ENCODE results near the gene KNL1.

The KNL1 gene

DNA sequence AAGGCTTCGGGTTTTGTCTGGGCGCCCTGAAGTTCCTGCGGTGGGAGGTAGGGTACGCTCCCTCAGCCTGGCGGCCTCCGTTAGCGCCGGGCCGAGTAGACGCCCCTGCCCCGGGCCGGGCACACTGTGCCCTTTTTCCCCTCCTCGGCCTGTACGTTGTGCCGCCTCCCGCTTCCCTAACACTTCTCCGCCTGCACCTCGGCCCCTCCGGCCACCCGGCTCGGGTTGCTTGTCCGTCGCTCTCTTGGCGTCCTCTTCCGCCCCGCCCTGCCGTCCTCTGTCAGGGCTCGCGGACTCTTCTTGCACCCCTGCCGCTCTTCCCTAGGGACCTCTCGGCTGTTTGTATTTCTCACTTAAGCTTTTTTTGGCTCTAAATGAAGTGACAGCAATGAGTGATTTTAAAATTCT lies 384 bp downstream of the KNL1 start:
- H3K9me2 ChIP-seq (ENCODE audit: low read depth, low read length), result no peaks in the 10 kb centered on the region
- H2AFZ ChIP-seq (ENCODE audit: low read length), result no peak overlapping the region
- peak overlapping the region; percentile 99 for H3K4me2 ChIP-seq (ENCODE audit: low read length)
- peaks cover 5% of the 10 kb centered on the region; the same call in 1 of the 2 replicates for H3K36me3 ChIP-seq (ENCODE audit: insufficient read depth, low read length)
- H3K4me1 ChIP-seq (ENCODE audit: insufficient read depth, low read length, severe bottlenecking), result peaks cover 47% of the 10 kb centered on the region
- no peaks in the 10 kb centered on the region for H3K27me3 ChIP-seq (ENCODE audit: insufficient read depth, low read length)
- H3K9me3 ChIP-seq (ENCODE audit: low read length), result no peaks in the 10 kb centered on the region
- H3K27ac ChIP-seq (ENCODE audit: low read depth, low read length, poor library complexity, severe bottlenecking), result peak overlapping the region; percentile 92
- peak overlapping the region; percentile 80 for H3K9ac ChIP-seq (ENCODE audit: low read length)
- H3K79me2 ChIP-seq (ENCODE audit: insufficient read depth, low read length), result peaks cover 49% of the 10 kb centered on the region
- H3F3A ChIP-seq (ENCODE audit: insufficient read depth, low read length), result peaks cover 10% of the 10 kb centered on the region
- no peak for TF ChIP-seq CTCF (IDR thresholded peaks at IDR 0.05; ENCODE audit: low read length)
- no peak for TF ChIP-seq EZH2 (IDR thresholded peaks at IDR 0.05; ENCODE audit: borderline replicate concordance, low read length)
- no peaks in the 10 kb centered on the region for H4K20me1 ChIP-seq (ENCODE audit: insufficient read depth, low read length)
- H3K4me3 ChIP-seq (ENCODE audit: low read depth, low read length, poor library complexity, severe bottlenecking), result peak overlapping the region; percentile 80

- H3K27me3 ChIP-seq (ENCODE audit: insufficient read depth, low read length), result no peaks in the 10 kb centered on the region
- peaks cover 43% of the 10 kb centered on the region for H3K4me1 ChIP-seq (ENCODE audit: insufficient read depth, low read length, severe bottlenecking)
- H3K9me3 ChIP-seq (ENCODE audit: low read length), result no peaks in the 10 kb centered on the region
- H3K36me3 ChIP-seq (ENCODE audit: insufficient read depth, low read length), result peaks cover 5% of the 10 kb centered on the region; the same call in 1 of the 2 replicates
- H3K9ac ChIP-seq (ENCODE audit: low read length), result peak overlapping the region; percentile 80
- H4K20me1 ChIP-seq (ENCODE audit: insufficient read depth, low read length), result no peaks in the 10 kb centered on the region
- H3K4me2 ChIP-seq (ENCODE audit: low read length), result peak overlapping the region; percentile 99
- no peak overlapping the region for H2AFZ ChIP-seq (ENCODE audit: low read length)
- TF ChIP-seq CTCF (IDR thresholded peaks at IDR 0.05; ENCODE audit: low read length), result no peak
- TF ChIP-seq EZH2 (IDR thresholded peaks at IDR 0.05; ENCODE audit: borderline replicate concordance, low read length), result no peak
- peaks cover 57% of the 10 kb centered on the region for H3K79me2 ChIP-seq (ENCODE audit: insufficient read depth, low read length)
- H3K27ac ChIP-seq (ENCODE audit: low read depth, low read length, poor library complexity, severe bottlenecking), result peak overlapping the region; percentile 92
- H3K4me3 ChIP-seq (ENCODE audit: low read depth, low read length, poor library complexity, severe bottlenecking), result peak overlapping the region; percentile 80
- H3F3A ChIP-seq (ENCODE audit: insufficient read depth, low read length), result peaks cover 10% of the 10 kb centered on the region
- no peaks in the 10 kb centered on the region for H3K9me2 ChIP-seq (ENCODE audit: low read depth, low read length)
Observed at GRCh38 chr15:40595219-40595618, 1.2 kb downstream of the KNL1 start.

GRCh38 chr15:40595773-40596172 lies 1.7 kb downstream of the KNL1 start:
- Histone ChIP-seq H3K4me2 (ENCODE audit: low read length) (peak overlapping the region; percentile 99), H3K36me3 (ENCODE audit: insufficient read depth, low read length) (peaks cover 7% of the 10 kb centered on the region), H4K20me1 (ENCODE audit: insufficient read depth, low read length) (no peaks in the 10 kb centered on the region), H3F3A (ENCODE audit: insufficient read depth, low read length) (peaks cover 10% of the 10 kb centered on the region), H3K9me3 (ENCODE audit: low read length) (no peaks in the 10 kb centered on the region), H3K9me2 (ENCODE audit: low read depth, low read length) (no peaks in the 10 kb centered on the region), H3K4me3 (ENCODE audit: low read depth, low read length, poor library complexity, severe bottlenecking) (peak overlapping the region; percentile 80), H3K27me3 (ENCODE audit: insufficient read depth, low read length) (no peaks in the 10 kb centered on the region), H2AFZ (ENCODE audit: low read length) (no peak overlapping the region), H3K9ac (ENCODE audit: low read length) (peak overlapping the region; percentile 80), H3K27ac (ENCODE audit: low read depth, low read length, poor library complexity, severe bottlenecking) (no peak overlapping the region), H3K4me1 (ENCODE audit: insufficient read depth, low read length, severe bottlenecking) (peaks cover 37% of the 10 kb centered on the region), H3K79me2 (ENCODE audit: insufficient read depth, low read length) (peaks cover 62% of the 10 kb centered on the region)
- no peak for TF ChIP-seq EZH2 (IDR thresholded peaks at IDR 0.05; ENCODE audit: borderline replicate concordance, low read length)
- no peak for TF ChIP-seq CTCF (IDR thresholded peaks at IDR 0.05; ENCODE audit: low read length)
